CD8-positive, alpha-beta memory T cell (primary cell): ENCODE results near the gene PSMD11. TPM values are rescaled to one million over a fixed set of nuclear protein-coding genes. Genes with fewer than 3 reads are reported as not detected.

Source experiments
- CTCF ChIA-PET: fragments of 350-600 bp; sonication (Branson Sonifier 250); formaldehyde crosslinking; loops from one replicate; lab custom pipeline; 2021; ENCODE audit warnings: antibody characterized with exemption; lab: Charles Lee
- POLR2A ChIA-PET: fragments of 350-600 bp; sonication (Branson Sonifier 250); formaldehyde crosslinking; loops from one replicate; lab custom pipeline; 2021; ENCODE audit warnings: antibody characterized with exemption; lab: Charles Lee
- DNase-seq, 5 donors: peaks; one replicate each; pipeline versions ENCODE4 v3.0.0 to v3.0.0-alpha.2; 2020 to 2022; ENCODE audit warnings: mixed read lengths in 1 of 5
- H3K27ac ChIP-seq: one replicate; pipeline ENCODE4 v1.7.0; 2013; ENCODE audit warnings: low read depth, mild to moderate bottlenecking, low read length, moderate library complexity
- H3K27me3 ChIP-seq: 2 replicates; pipeline ENCODE4 v1.7.0; 2013; ENCODE audit warnings: low read length, mild to moderate bottlenecking; ENCODE audit not compliant: insufficient read depth, poor library complexity, severe bottlenecking
- H3K36me3 ChIP-seq: 2 replicates; pipeline ENCODE4 v1.7.0; 2013; ENCODE audit warnings: mild to moderate bottlenecking, low read length, moderate library complexity; ENCODE audit not compliant: insufficient read depth
- H3K4me1 ChIP-seq: 2 replicates; pipeline ENCODE4 v1.7.0; 2013; ENCODE audit warnings: mild to moderate bottlenecking, low read length, moderate library complexity; ENCODE audit not compliant: insufficient read depth
- H3K4me3 ChIP-seq: 2 replicates; pipeline ENCODE4 v1.7.0; 2013; ENCODE audit warnings: mild to moderate bottlenecking, low read length
- H3K9me3 ChIP-seq: 2 replicates; pipeline ENCODE4 v1.7.0; 2013; ENCODE audit warnings: mild to moderate bottlenecking, low read length
- H3K27ac Mint-ChIP-seq, 8 donors: one replicate each; pipeline ENCODE4 v1.8.0; 2020 to 2021; ENCODE audit warnings: mixed read lengths in 8 of 8, mild to moderate bottlenecking in 6 of 8, inconsistent platforms in 3 of 8, moderate library complexity in 3 of 8
- H3K27me3 Mint-ChIP-seq, 2 donors: one replicate each; pipeline ENCODE4 v1.8.0; 2020 to 2021; ENCODE audit warnings: mixed read lengths in 2 of 2, mild to moderate bottlenecking in 1 of 2, moderate library complexity in 1 of 2
- H3K36me3 Mint-ChIP-seq, 3 donors: one replicate each; pipeline ENCODE4 v1.8.0; 2020 to 2021; ENCODE audit warnings: mixed read lengths in 3 of 3, inconsistent platforms in 1 of 3, mild to moderate bottlenecking in 1 of 3
- H3K4me1 Mint-ChIP-seq, 3 donors: one replicate each; pipeline ENCODE4 v1.8.0; 2020 to 2021; ENCODE audit warnings: mixed read lengths in 3 of 3, inconsistent platforms in 1 of 3, mild to moderate bottlenecking in 1 of 3
- H3K4me3 Mint-ChIP-seq, 7 donors: one replicate each; pipeline ENCODE4 v1.8.0; 2020 to 2021; ENCODE audit warnings: mixed read lengths in 7 of 7, mild to moderate bottlenecking in 6 of 7, moderate library complexity in 4 of 7, inconsistent platforms in 2 of 7
- H3K9me3 Mint-ChIP-seq, 5 donors: one replicate each; pipeline ENCODE4 v1.8.0; 2020 to 2022; ENCODE audit warnings: mixed read lengths in 5 of 5, mild to moderate bottlenecking in 3 of 5, moderate library complexity in 2 of 5, inconsistent platforms in 1 of 5
- polyA plus RNA-seq: library from polyadenylated mRNA; unstranded; fragments of 300-500 nt; fragmentation: Illumina TruSeq; gene quantifications from one replicate; pipeline ENCODE4 v1.2.3, GENCODE V29; 2021
- total RNA-seq, 2 experiments: library from RNA; stranded (reverse); gene quantifications; one replicate each; pipeline ENCODE4 v1.2.3, GENCODE V29; 2021

Gene PSMD11
- total and polyA plus RNA-seq, 3 experiments from 2014 or later: 145 to 187 (median 175) TPM

GRCh38 chr17:32481193-32481592 lies 36.9 kb downstream of the PSMD11 start:
- H3K27me3 Mint-ChIP-seq: peaks cover 0 to 3% of the 10 kb centered on the region in 2 donors
- Histone ChIP-seq H3K9me3 (no peaks in the 10 kb centered on the region), H3K27ac (no peak overlapping the region), H3K27me3 (no peaks in the 10 kb centered on the region), H3K4me3 (no peak overlapping the region), H3K36me3 (peaks cover 40% of the 10 kb centered on the region), H3K4me1 (peaks cover 5% of the 10 kb centered on the region)
- H3K4me1 Mint-ChIP-seq: peaks cover 0 to 4% (median 3%) of the 10 kb centered on the region in 3 donors
- H3K27ac Mint-ChIP-seq: peak overlapping the region in 5 of 8 donors; percentile 29 to 91 (median 84)
- ChIA-PET CTCF (interaction anchor here (0.7 to 3.5 kb wide), 5 partner anchors 12 to 273 kb away, joined by 3 to 18 read pairs (median 3); partner anchors contain the start of gene PSMD11), POLR2A (no interaction called here)
- no peak overlapping the region for H3K4me3 Mint-ChIP-seq
- H3K9me3 Mint-ChIP-seq: no peaks in the 10 kb centered on the region
- peaks cover 0 to 65% (median 16%) of the 10 kb centered on the region in 3 donors for H3K36me3 Mint-ChIP-seq
- DNase-seq: no peak

- Histone ChIP-seq H3K9me3 (no peaks in the 10 kb centered on the region), H3K36me3 (peaks cover 26% of the 10 kb centered on the region), H3K27ac (no peak overlapping the region), H3K4me1 (peaks cover 7% of the 10 kb centered on the region), H3K27me3 (no peaks in the 10 kb centered on the region), H3K4me3 (no peak overlapping the region)
- Mint-ChIP-seq H3K36me3 (peaks cover 0 to 54% (median 12%) of the 10 kb centered on the region in 3 donors), H3K9me3 (no peaks in the 10 kb centered on the region), H3K27me3 (peaks cover 0 to 3% of the 10 kb centered on the region in 2 donors), H3K4me3 (peak overlapping the region in 1 of 7 donors; percentile 67), H3K4me1 (peaks cover 4 to 7% (median 6%) of the 10 kb centered on the region in 3 donors), H3K27ac (peak overlapping the region in 4 of 8 donors; percentile 18 to 79 (median 58))
- ChIA-PET POLR2A (no interaction called here), CTCF (interaction anchor here (0.6 to 3.5 kb wide), 21 partner anchors 9 to 301 kb away, joined by 3 to 19 read pairs (median 4); partner anchors contain the start of gene PSMD11)
- DNase-seq: no peak
Measured at GRCh38 chr17:32482568-32483320, 38.4 kb downstream of the PSMD11 start.

GRCh38 chr17:32483451-32484019 lies 39.2 kb downstream of the PSMD11 start:
- H3K9me3 ChIP-seq: no peaks in the 10 kb centered on the region
- Mint-ChIP-seq H3K4me1 (peaks cover 11 to 15% (median 13%) of the 10 kb centered on the region in 3 donors), H3K9me3 (no peaks in the 10 kb centered on the region), H3K27ac (peak overlapping the region; percentile 46 to 93 (median 78)), H3K4me3 (peak overlapping the region in 2 of 7 donors; percentile 7 to 49), H3K27me3 (peaks cover 0 to 3% of the 10 kb centered on the region in 2 donors), H3K36me3 (peaks cover 0 to 51% (median 11%) of the 10 kb centered on the region in 3 donors)
- no peaks in the 10 kb centered on the region for H3K27me3 ChIP-seq
- H3K4me1 ChIP-seq: peaks cover 15% of the 10 kb centered on the region
- DNase-seq: peak in 3 of 5 donors; percentile 42 to 62 (median 60)
- H3K27ac ChIP-seq: no peak overlapping the region
- H3K36me3 ChIP-seq: peaks cover 19% of the 10 kb centered on the region
- POLR2A ChIA-PET: no interaction called here
- CTCF ChIA-PET: interaction anchor here (0.6 to 6.7 kb wide), 31 partner anchors 8 to 394 kb away, joined by 3 to 44 read pairs (median 4); partner anchors contain the start of genes MYO1D and PSMD11
- no peak overlapping the region for H3K4me3 ChIP-seq

GRCh38 chr17:32484041-32484461 lies 39.7 kb downstream of the PSMD11 start:
- Mint-ChIP-seq H3K4me3 (peak overlapping the region in 6 of 7 donors; percentile 3 to 86 (median 56)), H3K27ac (peak overlapping the region in 7 of 8 donors; percentile 0 to 93 (median 56)), H3K9me3 (no peaks in the 10 kb centered on the region), H3K36me3 (peaks cover 0 to 49% (median 9%) of the 10 kb centered on the region in 3 donors), H3K4me1 (peaks cover 17 to 20% (median 17%) of the 10 kb centered on the region in 3 donors), H3K27me3 (peaks cover 0 to 3% of the 10 kb centered on the region in 2 donors)
- Histone ChIP-seq H3K9me3 (no peaks in the 10 kb centered on the region), H3K36me3 (peaks cover 17% of the 10 kb centered on the region), H3K4me3 (no peak overlapping the region), H3K4me1 (peaks cover 20% of the 10 kb centered on the region), H3K27ac (no peak overlapping the region), H3K27me3 (no peaks in the 10 kb centered on the region)
- CTCF ChIA-PET: interaction anchor here (0.7 to 6.7 kb wide), 27 partner anchors 8 to 393 kb away, joined by 3 to 44 read pairs (median 4); partner anchors contain the start of genes MYO1D and PSMD11
- POLR2A ChIA-PET: interaction anchor here (1.8 kb wide), 1 partner anchor 40 kb away, joined by 8 read pairs; the partner anchor contains the start of gene PSMD11
- no peak for DNase-seq

GRCh38 chr17:32484628-32485027 lies 40.3 kb downstream of the PSMD11 start:
- ChIA-PET CTCF (interaction anchor here (0.9 to 6.7 kb wide), 15 partner anchors 8 to 393 kb away, joined by 3 to 44 read pairs (median 6); partner anchors contain the start of gene MYO1D), POLR2A (interaction anchor here (1.8 kb wide), 1 partner anchor 41 kb away, joined by 8 read pairs; the partner anchor contains the start of gene PSMD11)
- Histone ChIP-seq H3K27me3 (no peaks in the 10 kb centered on the region), H3K36me3 (peaks cover 12% of the 10 kb centered on the region), H3K27ac (no peak overlapping the region), H3K4me1 (peaks cover 26% of the 10 kb centered on the region), H3K4me3 (no peak overlapping the region), H3K9me3 (no peaks in the 10 kb centered on the region)
- Mint-ChIP-seq H3K27me3 (peaks cover 0 to 3% of the 10 kb centered on the region in 2 donors), H3K27ac (peak overlapping the region in 3 of 8 donors; percentile 17 to 58 (median 46)), H3K36me3 (peaks cover 0 to 48% (median 4%) of the 10 kb centered on the region in 3 donors), H3K4me3 (peak overlapping the region in 4 of 7 donors; percentile 35 to 86 (median 44)), H3K9me3 (no peaks in the 10 kb centered on the region), H3K4me1 (peaks cover 22 to 26% (median 22%) of the 10 kb centered on the region in 3 donors)
- DNase-seq: no peak

GRCh38 chr17:32485261-32486110 lies 41.2 kb downstream of the PSMD11 start:
- H3K4me3 ChIP-seq: no peak overlapping the region
- DNase-seq: no peak
- H3K27ac ChIP-seq: no peak overlapping the region
- Mint-ChIP-seq H3K4me1 (peaks cover 29 to 34% (median 31%) of the 10 kb centered on the region in 3 donors), H3K27ac (peak overlapping the region; percentile 31 to 92 (median 64)), H3K9me3 (no peaks in the 10 kb centered on the region), H3K4me3 (peak overlapping the region; percentile 75 to 86 (median 82)), H3K36me3 (peaks cover 0 to 45% (median 4%) of the 10 kb centered on the region in 3 donors), H3K27me3 (peaks cover 0 to 3% of the 10 kb centered on the region in 2 donors)
- no peaks in the 10 kb centered on the region for H3K27me3 ChIP-seq
- POLR2A ChIA-PET: interaction anchor here (1.8 kb wide), 1 partner anchor 41 kb away, joined by 8 read pairs; the partner anchor contains the start of gene PSMD11
- H3K4me1 ChIP-seq: peaks cover 35% of the 10 kb centered on the region
- CTCF ChIA-PET: interaction anchor here (1.2 to 6.7 kb wide), 5 partner anchors 22 to 271 kb away, joined by 3 to 44 read pairs (median 4); no protein-coding TSS in a partner anchor
- H3K36me3 ChIP-seq: peaks cover 6% of the 10 kb centered on the region
- no peaks in the 10 kb centered on the region for H3K9me3 ChIP-seq
